NCI-H460 (cell line): ENCODE results near the gene IFI27. TPM values are rescaled to one million over a fixed set of nuclear protein-coding genes. Genes with fewer than 3 reads are reported as not detected.

Experiments used
- DNase-seq: peaks from one replicate; pipeline ENCODE4 v3.0.0-alpha.2; 2016; ENCODE audit warnings: low read depth; ENCODE audit errors: extremely low read depth
- total RNA-seq: library from RNA; depleted of rRNA; stranded (reverse); fragments of >200 nt; shearing (Covaris generic); gene quantifications from 2 replicates; pipeline ENCODE4 v1.2.3, GENCODE V29; 2014

Gene IFI27
- total RNA-seq, 1 experiment from 2014 or later = 1.6 TPM

- no peak for DNase-seq
These were observed 8.8 kb upstream of the IFI27 start for GRCh38 chr14:94101748-94102147.

GRCh38 chr14:94102768-94103482 lies 7.6 kb upstream of the IFI27 start:
- DNase-seq = no peak

GRCh38 chr14:94103554-94104150 lies 6.9 kb upstream of the IFI27 start:
- DNase-seq = no peak

GRCh38 chr14:94104731-94105130 lies 5.8 kb upstream of the IFI27 start:
- no peak for DNase-seq

GRCh38 chr14:94109915-94110250 lies 653 bp upstream of the IFI27 start:
- DNase-seq = no peak

GRCh38 chr14:94111276-94112095 lies 950 bp downstream of the IFI27 start:
- no peak for DNase-seq

- no peak for DNase-seq
These were observed 2.1 kb downstream of the IFI27 start for GRCh38 chr14:94112513-94113063.

- DNase-seq = no peak
These were observed 2.5 kb downstream of the IFI27 start for GRCh38 chr14:94113073-94113472.

GRCh38 chr14:94113490-94113889 lies 3.0 kb downstream of the IFI27 start:
- DNase-seq = no peak

- no peak for DNase-seq
These were observed 3.5 kb downstream of the IFI27 start for GRCh38 chr14:94113908-94114588.

- no peak for DNase-seq
These were observed 4.1 kb downstream of the IFI27 start for GRCh38 chr14:94114589-94115057.

- DNase-seq = no peak
These were observed 4.6 kb downstream of the IFI27 start for GRCh38 chr14:94115058-94115591.

GRCh38 chr14:94115631-94116030 lies 5.1 kb downstream of the IFI27 start:
- DNase-seq = no peak

GRCh38 chr14:94116701-94117100 lies 6.2 kb downstream of the IFI27 start:
- DNase-seq = no peak

GRCh38 chr14:94117856-94118255 lies 7.3 kb downstream of the IFI27 start:
- no peak for DNase-seq

GRCh38 chr14:94119071-94119470 lies 8.5 kb downstream of the IFI27 start:
- DNase-seq = no peak

GRCh38 chr14:94120667-94121340 lies 10.3 kb downstream of the IFI27 start:
- DNase-seq = no peak

GRCh38 chr14:94121485-94121884 lies 10.9 kb downstream of the IFI27 start:
- no peak for DNase-seq

GRCh38 chr14:94122438-94122837 lies 11.9 kb downstream of the IFI27 start:
- no peak for DNase-seq

- no peak for DNase-seq
These were observed 12.8 kb downstream of the IFI27 start for GRCh38 chr14:94123296-94123695.
